ENCODE measurements around the gene ANKRD31.
"Not testable (repeated sequence)": the region's sequence is repeated elsewhere in the genome, so short reads cannot be mapped to it uniquely, and the experiment has no call there.

Gene ANKRD31

GRCh38 chr5:75277463-75277862 lies 40.8 kb upstream of the ANKRD31 start:
- H3K36me3 ChIP-seq (ENCODE audit: control insufficient read depth, insufficient read depth, low read length): no peaks in the 10 kb centered on the region
- H3K4me3 ChIP-seq (replicated peaks; ENCODE audit: low read depth, low read length): no peak overlapping the region
- no peak for DNase-seq (ENCODE audit: extremely low read depth, insufficient read length)
- no peak for TF ChIP-seq CTCF (IDR thresholded peaks at IDR 0.05; ENCODE audit: insufficient read depth, low read length, poor library complexity, severe bottlenecking)
- H3K27me3 ChIP-seq (replicated peaks; ENCODE audit: control insufficient read depth, insufficient read depth, low read length): no peaks in the 10 kb centered on the region

GRCh38 chr5:75275756-75276155 lies 39.1 kb upstream of the ANKRD31 start:
- no peaks in the 10 kb centered on the region for H3K36me3 ChIP-seq (ENCODE audit: control insufficient read depth, insufficient read depth, low read length)
- H3K27me3 ChIP-seq (replicated peaks; ENCODE audit: control insufficient read depth, insufficient read depth, low read length): no peaks in the 10 kb centered on the region
- H3K4me3 ChIP-seq (replicated peaks; ENCODE audit: low read depth, low read length): no peak overlapping the region
- DNase-seq (ENCODE audit: extremely low read depth, insufficient read length): no peak
- TF ChIP-seq CTCF (IDR thresholded peaks at IDR 0.05; ENCODE audit: insufficient read depth, low read length, poor library complexity, severe bottlenecking): no peak

- no peak overlapping the region for H3K4me3 ChIP-seq (replicated peaks; ENCODE audit: low read depth, low read length)
- no peaks in the 10 kb centered on the region for H3K36me3 ChIP-seq (ENCODE audit: control insufficient read depth, insufficient read depth, low read length)
- TF ChIP-seq CTCF (IDR thresholded peaks at IDR 0.05; ENCODE audit: insufficient read depth, low read length, poor library complexity, severe bottlenecking): no peak
- H3K27me3 ChIP-seq (replicated peaks; ENCODE audit: control insufficient read depth, insufficient read depth, low read length): no peaks in the 10 kb centered on the region
- DNase-seq (ENCODE audit: extremely low read depth, insufficient read length): no peak
These were observed 38.5 kb upstream of the ANKRD31 start for GRCh38 chr5:75275147-75275546.

- H3K36me3 ChIP-seq (ENCODE audit: control insufficient read depth, insufficient read depth, low read length): no peaks in the 10 kb centered on the region
- DNase-seq (ENCODE audit: extremely low read depth, insufficient read length): no peak
These were observed 37.8 kb upstream of the ANKRD31 start for GRCh38 chr5:75274486-75274885.

GRCh38 chr5:75270605-75271004 lies 33.9 kb upstream of the ANKRD31 start:
- H3K4me3 ChIP-seq (replicated peaks; ENCODE audit: low read depth, low read length); H3K36me3 ChIP-seq (ENCODE audit: control insufficient read depth, insufficient read depth, low read length); DNase-seq (ENCODE audit: extremely low read depth, insufficient read length); H3K27me3 ChIP-seq (replicated peaks; ENCODE audit: control insufficient read depth, insufficient read depth, low read length): not testable (repeated sequence)

More at GRCh38 chr5:75274486-75274885, 37.8 kb upstream of the ANKRD31 start:
- Histone ChIP-seq H3K27me3 (replicated peaks; ENCODE audit: control insufficient read depth, insufficient read depth, low read length) (no peaks in the 10 kb centered on the region), H3K4me3 (replicated peaks; ENCODE audit: low read depth, low read length) (no peak overlapping the region)
- no peak for TF ChIP-seq CTCF (IDR thresholded peaks at IDR 0.05; ENCODE audit: insufficient read depth, low read length, poor library complexity, severe bottlenecking)

- H3K4me3 ChIP-seq (replicated peaks; ENCODE audit: low read depth, low read length): no peak overlapping the region
- no peaks in the 10 kb centered on the region for H3K36me3 ChIP-seq (ENCODE audit: control insufficient read depth, insufficient read depth, low read length)
- TF ChIP-seq CTCF (IDR thresholded peaks at IDR 0.05; ENCODE audit: insufficient read depth, low read length, poor library complexity, severe bottlenecking): peak; percentile 53
- DNase-seq (ENCODE audit: extremely low read depth, insufficient read length): no peak
- H3K27me3 ChIP-seq (replicated peaks; ENCODE audit: control insufficient read depth, insufficient read depth, low read length): no peaks in the 10 kb centered on the region; the same call in 1 of the 2 replicates
These were observed 29.1 kb upstream of the ANKRD31 start for GRCh38 chr5:75265731-75266130.
